Adrenal gland (tissue), 12 donors: ENCODE measurements around the gene CHST11. TPM values are rescaled to one million over a fixed set of nuclear protein-coding genes. Genes with fewer than 3 reads are reported as not detected.
A peak's percentile ranks its signal among the peaks of the same experiment; 100 is the strongest.

Source experiments
- DNase-seq, 7 donors: peaks; one replicate each; pipeline ENCODE4 v3.0.0-alpha.2; 2019 to 2020
- H3K27ac ChIP-seq, 5 donors: fragments of 200-600 bp; sonication (generic) in 4 of 5; 1 replicate in 3 of 5; 2 replicates in 2 of 5; pipeline versions ENCODE4 v1.5.1 to v1.8.0; 2016 to 2020; ENCODE audit warnings: mild to moderate bottlenecking in 1 of 5
- H3K27me3 ChIP-seq: fragments of 200-600 bp; 2 replicates; pipeline ENCODE4 v1.8.0; 2021
- H3K36me3 ChIP-seq, 2 donors: fragments of 200-600 bp; replicated peaks in 1 of 2; 1 replicate in 1 of 2; 2 replicates in 1 of 2; pipeline versions ENCODE4 v1.5.1 to v1.8.0; 2018 to 2022
- H3K4me1 ChIP-seq, 2 donors: fragments of 200-600 bp; replicated peaks in 1 of 2; 1 replicate in 1 of 2; 2 replicates in 1 of 2; pipeline versions ENCODE4 v1.5.1 to v1.8.0; 2018 to 2021
- H3K4me3 ChIP-seq, 4 donors: fragments of 200-600 bp; sonication (generic) in 3 of 4; one replicate each; pipeline ENCODE4 v1.5.1; 2016 to 2018
- H3K9me3 ChIP-seq, 3 donors: fragments of 200-600 bp; sonication (generic) in 1 of 3; replicated peaks in 1 of 3; 1 replicate in 2 of 3; 2 replicates in 1 of 3; pipeline versions ENCODE4 v1.5.1 to v1.8.0; 2016 to 2021
- POLR2A ChIP-seq, 2 donors: fragments of 450-650 bp; IDR thresholded peaks; one replicate each; pipeline ENCODE4 v1.6.1; 2017; ENCODE audit warnings: antibody characterized with exemption in 2 of 2, mild to moderate bottlenecking in 2 of 2, moderate library complexity in 1 of 2
- WGBS, 4 donors: extraction: QIAGEN DNeasy Blood & Tissue Kit in 2 of 4; methylation state at CpG; one replicate each; pipeline versions ENCODE4 v1.1.5 to v1.1.7; 2013 to 2017; 5-methylcytosine and 5-hydroxymethylcytosine counted together
- intact Hi-C, 2 donors: fragments of 100-400 bp; cut with DNase I; formaldehyde crosslinking; loops; one replicate each; pipeline versions ENCODE4 v1.14.1 to v1.15.0; 2022 to 2023
- polyA plus RNA-seq, 3 donors: library from polyadenylated mRNA; stranded (reverse); fragments of 200-250 nt in 2 of 3; fragments of 350-450 nt in 1 of 3; fragmentation: Illumina TruSeq in 1 of 3; extraction: RNeasy Lipid Tissue Mini Kit (QIAGEN cat#74804) in 1 of 3; gene quantifications; one replicate each; pipeline ENCODE4 v1.2.3, GENCODE V29; 2013 to 2014
- total RNA-seq, 9 donors: library from RNA; depleted of rRNA in 4 of 9; stranded (reverse); fragments of >200 nt in 4 of 9; fragments of 120-200 nt in 1 of 9; fragmentation: NEBNext Ultra II Directional in 1 of 9; extraction: Animal tissue kit (Norgen Biotek cat#: 25700) in 1 of 9; gene quantifications; one replicate each; pipeline versions ENCODE4 v1.1.0 to v1.2.4, GENCODE V29; 2013 to 2023
- TF ChIP-seq, protein P1 (sequence below), 6 experiments: fragments of 450-650 bp in 4 of 6; fragments of 200-600 bp in 2 of 6; sonication (generic) in 1 of 6; IDR thresholded peaks; 1 replicate in 5 of 6; 2 replicates in 1 of 6; pipeline versions ENCODE4 v1.5.1 to v1.8.0; 2016 to 2021; ENCODE audit warnings: antibody characterized with exemption in 6 of 6, mild to moderate bottlenecking in 2 of 6, moderate library complexity in 1 of 6
- donor health status: healthy with polysubstance abuse.
- donor health status: Bipolar disorder and iron deficiency.
- donor health status: DM: yes; HTN: yes; CAD: no.
- donor health status: DM: no; HTN: no; CAD: no.
- donor health status: DM: no; HTN: no; CAD: no.
- donor health status: DM: yes; HTN: yes; CAD: no.

The CHST11 gene
- total and polyA plus RNA-seq, 12 donors, result 6.2 to 95.1 (median 29.8) TPM

DNA sequence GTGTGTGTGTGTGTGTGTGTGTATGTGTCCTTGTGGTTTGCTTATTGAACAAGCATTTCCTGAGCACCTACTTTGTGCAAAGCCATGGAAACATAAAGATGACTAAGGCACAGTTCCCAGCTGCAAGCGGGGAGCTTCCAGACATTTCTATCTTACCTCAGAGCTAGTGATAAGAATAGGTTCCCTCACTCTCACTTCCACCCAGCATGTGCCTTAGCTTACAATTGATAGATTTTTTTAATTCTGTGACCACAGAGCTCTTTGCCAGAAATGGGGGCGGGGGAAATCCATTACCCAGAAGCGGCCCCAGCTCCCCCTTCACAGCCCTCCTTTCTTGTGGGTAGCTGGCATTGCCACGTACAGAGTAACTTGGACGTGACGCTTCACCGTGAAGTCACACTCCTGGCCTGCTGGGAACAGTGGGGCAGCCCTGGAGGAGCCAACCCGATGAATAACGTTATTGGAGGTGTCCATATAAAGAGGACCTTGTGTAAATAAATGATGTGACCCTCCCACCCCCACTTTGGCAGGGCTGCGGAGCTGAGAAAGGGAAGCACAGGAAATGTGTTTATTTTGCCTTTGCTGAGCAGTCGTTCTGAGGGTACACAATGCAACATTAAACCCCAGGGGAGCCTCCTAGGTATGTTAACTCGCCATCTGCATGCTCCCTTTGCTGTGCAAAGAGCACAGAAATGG lies 238.9 kb downstream of the CHST11 start:
- no peak for DNase-seq
- WGBS, 4 donors, result 52 to 71% (median 61%) methylated on average over 12 of the region's 12 CpGs
- Histone ChIP-seq H3K27ac (no peak overlapping the region), H3K36me3 (no peaks in the 10 kb centered on the region), H3K9me3 (no peaks in the 10 kb centered on the region), H3K4me1 (no peaks in the 10 kb centered on the region), H3K27me3 (no peaks in the 10 kb centered on the region), H3K4me3 (no peak overlapping the region)
- TF ChIP-seq, protein P1, sequence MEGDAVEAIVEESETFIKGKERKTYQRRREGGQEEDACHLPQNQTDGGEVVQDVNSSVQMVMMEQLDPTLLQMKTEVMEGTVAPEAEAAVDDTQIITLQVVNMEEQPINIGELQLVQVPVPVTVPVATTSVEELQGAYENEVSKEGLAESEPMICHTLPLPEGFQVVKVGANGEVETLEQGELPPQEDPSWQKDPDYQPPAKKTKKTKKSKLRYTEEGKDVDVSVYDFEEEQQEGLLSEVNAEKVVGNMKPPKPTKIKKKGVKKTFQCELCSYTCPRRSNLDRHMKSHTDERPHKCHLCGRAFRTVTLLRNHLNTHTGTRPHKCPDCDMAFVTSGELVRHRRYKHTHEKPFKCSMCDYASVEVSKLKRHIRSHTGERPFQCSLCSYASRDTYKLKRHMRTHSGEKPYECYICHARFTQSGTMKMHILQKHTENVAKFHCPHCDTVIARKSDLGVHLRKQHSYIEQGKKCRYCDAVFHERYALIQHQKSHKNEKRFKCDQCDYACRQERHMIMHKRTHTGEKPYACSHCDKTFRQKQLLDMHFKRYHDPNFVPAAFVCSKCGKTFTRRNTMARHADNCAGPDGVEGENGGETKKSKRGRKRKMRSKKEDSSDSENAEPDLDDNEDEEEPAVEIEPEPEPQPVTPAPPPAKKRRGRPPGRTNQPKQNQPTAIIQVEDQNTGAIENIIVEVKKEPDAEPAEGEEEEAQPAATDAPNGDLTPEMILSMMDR (IDR thresholded peaks at IDR 0.05), result no peak
- no peak for TF ChIP-seq POLR2A (IDR thresholded peaks at IDR 0.05)
- intact Hi-C loops, result no loop called here

DNA sequence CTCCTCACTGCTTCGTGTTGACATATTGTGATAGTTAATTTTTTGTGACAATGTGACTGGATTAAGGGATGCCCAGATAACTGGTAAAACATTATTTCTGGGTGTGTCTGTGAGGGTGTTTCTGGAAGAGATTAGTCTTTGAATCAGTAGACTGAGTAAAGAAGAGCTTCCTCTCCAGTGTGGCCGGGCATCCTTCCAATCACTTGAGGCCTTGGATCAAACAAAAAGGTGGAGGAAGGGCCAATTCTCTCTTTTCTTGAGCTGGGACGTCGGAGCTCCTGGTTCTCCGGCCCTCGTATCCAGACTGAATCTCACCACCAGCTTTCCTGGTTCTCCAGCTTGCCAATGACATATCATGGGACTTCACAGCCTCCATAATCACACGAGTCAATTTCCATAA lies 240.4 kb downstream of the CHST11 start:
- intact Hi-C loops, result no loop called here
- 83 to 92% (median 88%) methylated on average over 7 of the region's 7 CpGs for WGBS, 4 donors
- H3K4me3 ChIP-seq, result no peak overlapping the region

DNA sequence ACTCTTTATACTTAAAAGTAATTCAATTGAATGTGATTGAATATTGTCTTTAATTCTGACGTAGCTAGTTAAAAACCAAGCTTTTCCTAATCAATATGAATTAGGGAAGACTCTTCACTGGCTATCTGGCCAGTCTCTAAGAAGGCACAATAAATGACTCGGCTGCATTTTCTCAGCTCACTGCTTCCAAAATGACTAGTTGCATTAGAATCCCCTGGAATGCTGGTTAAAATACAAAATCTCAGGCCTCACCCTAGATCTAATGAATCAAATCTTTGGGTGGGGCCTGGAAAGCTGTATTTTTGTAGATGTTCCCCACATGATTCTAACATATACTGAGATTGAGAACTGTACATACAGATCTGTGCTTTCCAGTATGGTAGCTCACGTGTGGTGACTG lies 242.1 kb downstream of the CHST11 start:
- no peak for DNase-seq
- Histone ChIP-seq H3K36me3 (no peaks in the 10 kb centered on the region), H3K27ac (no peak overlapping the region), H3K9me3 (no peaks in the 10 kb centered on the region), H3K27me3 (no peaks in the 10 kb centered on the region), H3K4me3 (no peak overlapping the region), H3K4me1 (no peaks in the 10 kb centered on the region)
- TF ChIP-seq, protein P1 (IDR thresholded peaks at IDR 0.05), result no peak
- TF ChIP-seq POLR2A (IDR thresholded peaks at IDR 0.05), result no peak
- intact Hi-C loops, result no loop called here
- 85 to 92% (median 88%) methylated on average over 3 of the region's 3 CpGs for WGBS, 4 donors

More for the DNA sequence above, 240.4 kb downstream of the CHST11 start:
- H3K4me1 ChIP-seq, result no peaks in the 10 kb centered on the region
- H3K27me3 ChIP-seq, result no peaks in the 10 kb centered on the region
- H3K36me3 ChIP-seq, result no peaks in the 10 kb centered on the region
- TF ChIP-seq, protein P1 (IDR thresholded peaks at IDR 0.05), result no peak
- TF ChIP-seq POLR2A (IDR thresholded peaks at IDR 0.05), result no peak
- peak in 1 of 7 donors; percentile 8 for DNase-seq
- no peak overlapping the region for H3K27ac ChIP-seq
- no peaks in the 10 kb centered on the region for H3K9me3 ChIP-seq

DNA sequence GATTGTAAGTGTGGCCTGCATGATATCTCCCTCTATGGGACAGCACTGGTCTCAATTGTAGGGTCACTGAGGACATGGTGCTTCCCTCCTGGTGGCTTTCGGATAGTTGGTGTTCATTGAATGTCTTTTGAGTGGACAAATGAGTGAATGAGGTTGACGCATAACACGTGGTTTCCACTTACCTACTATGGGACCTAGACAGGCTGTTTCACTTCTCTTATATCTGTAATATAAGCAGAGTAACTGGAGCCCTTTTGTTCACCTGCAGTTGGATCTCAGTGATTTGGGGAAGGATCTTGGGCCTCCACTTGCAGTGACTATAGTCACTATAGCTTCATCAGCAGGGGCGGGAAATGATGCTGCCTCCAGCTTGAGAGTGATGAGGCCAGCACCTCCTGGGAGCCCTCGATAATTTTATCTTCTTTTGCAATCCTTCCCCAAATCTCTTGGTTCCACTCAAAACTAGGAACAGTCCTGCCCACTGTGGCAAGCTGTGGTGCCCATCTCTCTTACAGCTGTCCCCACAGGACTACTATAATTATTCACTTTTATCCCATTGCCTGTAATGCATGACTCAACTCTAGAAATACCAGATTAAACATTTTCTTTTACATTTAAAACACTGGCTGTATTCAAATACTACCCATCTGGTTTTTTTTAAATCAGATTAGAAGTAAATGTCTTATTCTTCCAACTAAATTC lies 242.9 kb downstream of the CHST11 start:
- no peaks in the 10 kb centered on the region for H3K4me1 ChIP-seq
- WGBS, 4 donors, result 77 to 87% (median 84%) methylated on average over 5 of the region's 5 CpGs
- H3K4me3 ChIP-seq, result no peak overlapping the region
- H3K27me3 ChIP-seq, result no peaks in the 10 kb centered on the region
- H3K27ac ChIP-seq, result no peak overlapping the region
- no peak for DNase-seq
- H3K9me3 ChIP-seq, result no peaks in the 10 kb centered on the region
- no peaks in the 10 kb centered on the region for H3K36me3 ChIP-seq
- intact Hi-C loops, result no loop called here
- TF ChIP-seq, protein P1 (IDR thresholded peaks at IDR 0.05), result no peak
- no peak for TF ChIP-seq POLR2A (IDR thresholded peaks at IDR 0.05)
